ENCODE data around the gene SRPRB. TPM values are rescaled to one million over a fixed set of nuclear protein-coding genes. Genes with fewer than 3 reads are reported as not detected.

Gene SRPRB
- polyA plus RNA-seq, 1 donor = 28.9 TPM

DNA sequence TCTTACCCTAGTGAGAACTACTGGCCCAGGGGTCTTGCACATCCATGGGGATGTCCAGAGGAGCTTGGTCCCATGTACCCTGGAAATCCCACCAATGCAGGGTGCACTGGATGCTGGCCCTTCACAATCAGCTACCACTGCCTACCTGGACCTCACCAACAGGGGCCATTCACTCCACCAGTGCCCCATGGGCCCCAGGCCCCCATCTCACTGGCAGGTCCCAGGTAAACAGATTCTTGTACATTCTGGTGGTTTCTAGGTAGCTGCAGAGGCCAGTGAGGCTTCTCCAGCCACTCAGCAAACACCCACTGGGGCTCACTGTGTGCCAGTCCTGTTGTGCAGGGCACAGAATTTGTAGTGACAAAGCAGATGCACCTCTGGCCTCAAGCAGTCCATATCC, 65.2 kb downstream of the SRPRB start:
- DNase-seq = no peak

Other genes starting within 250 kb of the SRPRB start
- 151 TPM for gene CDV3, start 232.1 kb upstream of the SRPRB start, polyA plus RNA-seq (ENCODE audit: insufficient read length)
- gene TOPBP1, start 143.9 kb upstream of the SRPRB start, polyA plus RNA-seq (ENCODE audit: insufficient read length) = 25.2 TPM
- 5.9 TPM for gene TF, start 59.4 kb upstream of the SRPRB start, polyA plus RNA-seq (ENCODE audit: insufficient read length)
- 9.7 TPM for gene RAB6B, start 90.1 kb downstream of the SRPRB start, polyA plus RNA-seq (ENCODE audit: insufficient read length)
- gene SLCO2A1, start 224.1 kb downstream of the SRPRB start, polyA plus RNA-seq (ENCODE audit: insufficient read length) = 1.4 TPM

Data from hindlimb muscle (tissue), 1 donor.